Measurements from ENCODE around the gene CBY1. TPM values are rescaled to one million over a fixed set of nuclear protein-coding genes. Genes with fewer than 3 reads are reported as not detected.

Gene CBY1
- polyA plus RNA-seq, 4 donors, result 17.3 to 39.4 (median 31.9) TPM

- peak overlapping the region; percentile 91 to 96 (median 93) for H3K27ac ChIP-seq (ENCODE audit: low read depth in 1 of 3, low read length in 2 of 3)
- WGBS, 3 donors, result 20 to 54% (median 45%) methylated on average over 2 of the region's 2 CpGs
- FAIRE-seq (no peak), DNase-seq (peak; percentile 94 to 98)
- H3K4me1 ChIP-seq (ENCODE audit: control insufficient read depth in 3 of 3, insufficient read depth in 2 of 3, low read depth in 1 of 3, low read length in 2 of 3), result peaks cover 11 to 80% (median 16%) of the 10 kb centered on the region in 3 donors
- no peak overlapping the region for H3K4me3 ChIP-seq (ENCODE audit: low read depth in 1 of 3, low read length in 3 of 3)
- H3K9me3 ChIP-seq (ENCODE audit: control insufficient read depth in 2 of 2, insufficient read depth in 1 of 2, low read depth in 1 of 2, low read length in 1 of 2), result no peaks in the 10 kb centered on the region
- H3K36me3 ChIP-seq (ENCODE audit: control insufficient read depth in 3 of 3, insufficient read depth in 2 of 3, low read depth in 1 of 3, low read length in 3 of 3), result peaks cover 0 to 36% (median 1%) of the 10 kb centered on the region in 3 donors
- no peaks in the 10 kb centered on the region for H3K27me3 ChIP-seq (ENCODE audit: control insufficient read depth in 3 of 3, insufficient read depth in 3 of 3, low read length in 3 of 3)
Measured at GRCh38 chr22:38694049-38694448, 37.6 kb downstream of the CBY1 start.

GRCh38 chr22:38694940-38695339, 38.5 kb downstream of the CBY1 start:
- peak overlapping the region; percentile 91 to 99 (median 93) for H3K27ac ChIP-seq (ENCODE audit: low read depth in 1 of 3, low read length in 2 of 3)
- 20 to 54% (median 52%) methylated on average over 3 of the region's 3 CpGs for WGBS, 3 donors
- peak; percentile 82 to 91 for DNase-seq
- H3K36me3 ChIP-seq (ENCODE audit: control insufficient read depth in 3 of 3, insufficient read depth in 2 of 3, low read depth in 1 of 3, low read length in 3 of 3), result peaks cover 0 to 33% (median 1%) of the 10 kb centered on the region in 3 donors
- H3K4me3 ChIP-seq (ENCODE audit: low read depth in 1 of 3, low read length in 3 of 3), result no peak overlapping the region
- H3K9me3 ChIP-seq (ENCODE audit: control insufficient read depth in 2 of 2, insufficient read depth in 1 of 2, low read depth in 1 of 2, low read length in 1 of 2), result no peaks in the 10 kb centered on the region
- H3K4me1 ChIP-seq (ENCODE audit: control insufficient read depth in 3 of 3, insufficient read depth in 2 of 3, low read depth in 1 of 3, low read length in 2 of 3), result peaks cover 11 to 72% (median 16%) of the 10 kb centered on the region in 3 donors
- FAIRE-seq, result no peak
- H3K27me3 ChIP-seq (ENCODE audit: control insufficient read depth in 3 of 3, insufficient read depth in 3 of 3, low read length in 3 of 3), result no peaks in the 10 kb centered on the region

GRCh38 chr22:38696606-38697424, 40.4 kb downstream of the CBY1 start:
- Histone ChIP-seq H3K4me1 (ENCODE audit: control insufficient read depth in 3 of 3, insufficient read depth in 2 of 3, low read depth in 1 of 3, low read length in 2 of 3) (peaks cover 13 to 59% (median 16%) of the 10 kb centered on the region in 3 donors), H3K27ac (ENCODE audit: low read depth in 1 of 3, low read length in 2 of 3) (peak overlapping the region; percentile 91 to 99 (median 91)), H3K4me3 (ENCODE audit: low read depth in 1 of 3, low read length in 3 of 3) (peak overlapping the region in 2 of 3 donors; percentile 55 to 79), H3K36me3 (ENCODE audit: control insufficient read depth in 3 of 3, insufficient read depth in 2 of 3, low read depth in 1 of 3, low read length in 3 of 3) (peaks cover 0 to 20% (median 0%) of the 10 kb centered on the region in 3 donors), H3K27me3 (ENCODE audit: control insufficient read depth in 3 of 3, insufficient read depth in 3 of 3, low read length in 3 of 3) (no peaks in the 10 kb centered on the region), H3K9me3 (ENCODE audit: control insufficient read depth in 2 of 2, insufficient read depth in 1 of 2, low read depth in 1 of 2, low read length in 1 of 2) (no peaks in the 10 kb centered on the region)
- no peak for FAIRE-seq
- WGBS, 3 donors, result 25 to 43% (median 34%) methylated on average over 3 of the region's 3 CpGs
- DNase-seq, result peak; percentile 59 to 70

DNA sequence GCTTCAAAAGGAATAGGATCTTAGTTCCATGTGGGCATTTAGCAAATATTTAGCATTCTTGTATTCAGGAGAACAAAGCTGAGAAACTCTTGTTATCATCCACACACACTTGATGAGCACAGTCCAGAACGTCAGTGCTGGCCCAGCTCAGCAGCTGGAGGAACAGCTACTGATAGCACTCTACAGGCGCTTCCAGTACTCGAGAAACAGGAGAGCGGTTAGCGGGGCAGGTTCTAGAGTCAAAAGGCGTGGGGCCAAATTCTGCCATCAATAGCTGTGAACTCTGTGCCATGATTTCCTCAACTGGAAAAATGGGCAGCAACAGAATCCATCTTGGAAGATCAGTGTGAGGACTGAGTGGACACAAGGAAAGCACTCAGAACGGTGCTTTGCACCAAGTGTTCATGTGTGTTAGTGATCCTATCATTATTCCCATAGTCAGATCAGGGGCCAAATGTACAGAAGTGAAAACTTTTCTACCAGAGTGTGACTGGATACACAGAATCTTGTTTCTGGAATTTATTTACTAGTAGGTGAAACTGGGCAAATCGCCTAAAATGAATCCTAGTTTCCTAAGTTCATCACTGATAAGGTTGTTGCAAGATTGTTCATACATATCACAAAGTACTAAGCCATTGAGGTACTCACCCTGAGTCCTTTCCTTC, 41.1 kb downstream of the CBY1 start:
- Histone ChIP-seq H3K27me3 (ENCODE audit: control insufficient read depth in 3 of 3, insufficient read depth in 3 of 3, low read length in 3 of 3) (no peaks in the 10 kb centered on the region), H3K27ac (ENCODE audit: low read depth in 1 of 3, low read length in 2 of 3) (peak overlapping the region; percentile 88 to 99 (median 91)), H3K36me3 (ENCODE audit: control insufficient read depth in 3 of 3, insufficient read depth in 2 of 3, low read depth in 1 of 3, low read length in 3 of 3) (peaks cover 0 to 20% (median 0%) of the 10 kb centered on the region in 3 donors), H3K4me3 (ENCODE audit: low read depth in 1 of 3, low read length in 3 of 3) (peak overlapping the region in 2 of 3 donors; percentile 55 to 79), H3K4me1 (ENCODE audit: control insufficient read depth in 3 of 3, insufficient read depth in 2 of 3, low read depth in 1 of 3, low read length in 2 of 3) (peaks cover 12 to 57% (median 16%) of the 10 kb centered on the region in 3 donors), H3K9me3 (ENCODE audit: control insufficient read depth in 2 of 2, insufficient read depth in 1 of 2, low read depth in 1 of 2, low read length in 1 of 2) (no peaks in the 10 kb centered on the region)
- DNase-seq (peak in 1 of 2 donors; percentile 44), FAIRE-seq (no peak)
- WGBS, 3 donors, result 18 to 44% (median 30%) methylated on average over 8 of the region's 8 CpGs

- DNase-seq (peak in 1 of 2 donors; percentile 39), FAIRE-seq (no peak)
- H3K27me3 ChIP-seq (ENCODE audit: control insufficient read depth in 3 of 3, insufficient read depth in 3 of 3, low read length in 3 of 3), result no peaks in the 10 kb centered on the region
- H3K4me1 ChIP-seq (ENCODE audit: control insufficient read depth in 3 of 3, insufficient read depth in 2 of 3, low read depth in 1 of 3, low read length in 2 of 3), result peaks cover 8 to 53% (median 14%) of the 10 kb centered on the region in 3 donors
- H3K4me3 ChIP-seq (ENCODE audit: low read depth in 1 of 3, low read length in 3 of 3), result peak overlapping the region in 2 of 3 donors; percentile 55 to 79
- H3K36me3 ChIP-seq (ENCODE audit: control insufficient read depth in 3 of 3, insufficient read depth in 2 of 3, low read depth in 1 of 3, low read length in 3 of 3), result peaks cover 0 to 14% (median 0%) of the 10 kb centered on the region in 3 donors
- H3K27ac ChIP-seq (ENCODE audit: low read depth in 1 of 3, low read length in 2 of 3), result peak overlapping the region; percentile 88 to 99 (median 91)
- 87 to 91% (median 88%) methylated on average over 13 of the region's 13 CpGs for WGBS, 3 donors
- no peaks in the 10 kb centered on the region for H3K9me3 ChIP-seq (ENCODE audit: control insufficient read depth in 2 of 2, insufficient read depth in 1 of 2, low read depth in 1 of 2, low read length in 1 of 2)
Measured at GRCh38 chr22:38698407-38699094, 42.1 kb downstream of the CBY1 start.

- H3K27ac ChIP-seq (ENCODE audit: low read depth in 1 of 3, low read length in 2 of 3), result peak overlapping the region; percentile 72 to 99 (median 91)
- 18 to 38% (median 33%) methylated on average over 5 of the region's 5 CpGs for WGBS, 3 donors
- peaks cover 8 to 47% (median 13%) of the 10 kb centered on the region in 3 donors for H3K4me1 ChIP-seq (ENCODE audit: control insufficient read depth in 3 of 3, insufficient read depth in 2 of 3, low read depth in 1 of 3, low read length in 2 of 3)
- H3K27me3 ChIP-seq (ENCODE audit: control insufficient read depth in 3 of 3, insufficient read depth in 3 of 3, low read length in 3 of 3), result no peaks in the 10 kb centered on the region
- H3K4me3 ChIP-seq (ENCODE audit: low read depth in 1 of 3, low read length in 3 of 3), result peak overlapping the region; percentile 26 to 79 (median 55)
- DNase-seq, result peak; percentile 20 to 49
- FAIRE-seq, result no peak
- no peaks in the 10 kb centered on the region for H3K9me3 ChIP-seq (ENCODE audit: control insufficient read depth in 2 of 2, insufficient read depth in 1 of 2, low read depth in 1 of 2, low read length in 1 of 2)
- H3K36me3 ChIP-seq (ENCODE audit: control insufficient read depth in 3 of 3, insufficient read depth in 2 of 3, low read depth in 1 of 3, low read length in 3 of 3), result peaks cover 0 to 14% (median 0%) of the 10 kb centered on the region in 3 donors
Measured at GRCh38 chr22:38699143-38699542, 42.7 kb downstream of the CBY1 start.

GRCh38 chr22:38699784-38700183, 43.3 kb downstream of the CBY1 start:
- 8 to 32% (median 30%) methylated on average over 6 of the region's 6 CpGs for WGBS, 3 donors
- Histone ChIP-seq H3K27me3 (ENCODE audit: control insufficient read depth in 3 of 3, insufficient read depth in 3 of 3, low read length in 3 of 3) (no peaks in the 10 kb centered on the region), H3K4me3 (ENCODE audit: low read depth in 1 of 3, low read length in 3 of 3) (peak overlapping the region; percentile 24 to 79 (median 55)), H3K9me3 (ENCODE audit: control insufficient read depth in 2 of 2, insufficient read depth in 1 of 2, low read depth in 1 of 2, low read length in 1 of 2) (no peaks in the 10 kb centered on the region), H3K36me3 (ENCODE audit: control insufficient read depth in 3 of 3, insufficient read depth in 2 of 3, low read depth in 1 of 3, low read length in 3 of 3) (peaks cover 0 to 14% (median 0%) of the 10 kb centered on the region in 3 donors), H3K27ac (ENCODE audit: low read depth in 1 of 3, low read length in 2 of 3) (peak overlapping the region; percentile 72 to 99 (median 91)), H3K4me1 (ENCODE audit: control insufficient read depth in 3 of 3, insufficient read depth in 2 of 3, low read depth in 1 of 3, low read length in 2 of 3) (peaks cover 10 to 48% (median 13%) of the 10 kb centered on the region in 3 donors)
- no peak for FAIRE-seq
- DNase-seq, result peak; percentile 44 to 69
